Testis (tissue), 2 donors: ENCODE data around the gene BTG1.

Experiments used
- CTCF ChIP-seq, 3 experiments: fragments of 450-650 bp in 2 of 3; fragments of 200-600 bp in 1 of 3; sonication (generic) in 1 of 3; IDR thresholded peaks; one replicate each; pipeline ENCODE4 v1.5.1; 2016 to 2019; ENCODE audit warnings: antibody characterized with exemption in 3 of 3, mild to moderate bottlenecking in 2 of 3, moderate library complexity in 1 of 3
- POLR2A ChIP-seq: fragments of 450-650 bp; IDR thresholded peaks from one replicate; pipeline ENCODE4 v1.6.1; 2017; ENCODE audit warnings: antibody characterized with exemption, mild to moderate bottlenecking, moderate library complexity

GRCh38 chr12:92176646-92177045, 31.0 kb upstream of the BTG1 start:
- no peak for TF ChIP-seq POLR2A
- TF ChIP-seq CTCF (IDR thresholded peaks at IDR 0.05) = no peak
